GM13976 (cell line): ENCODE measurements around the gene VSIR.

ENCODE experiments used
- DNase-seq: peaks from one replicate; pipeline ENCODE4 v3.0.0; 2012; ENCODE audit warnings: low spot score
- CTCF ChIP-seq: IDR thresholded peaks from 2 replicates; pipeline ENCODE4 v1.5.1; 2012; ENCODE audit warnings: borderline replicate concordance, mild to moderate bottlenecking; ENCODE audit not compliant: insufficient read depth; ENCODE audit errors: extremely low read depth, missing control alignments, control extremely low read depth
- in situ Hi-C: fragments of 300-500 bp; cut with MboI; formaldehyde crosslinking; loops from one replicate; pipeline ENCODE4 v1.12.0; 2022; ENCODE audit warnings: low sequenced_read_pairs, mixed read lengths, inconsistent platforms; ENCODE audit not compliant: unreplicated experiment

The VSIR gene

GRCh38 chr10:71701496-71702132 lies 71.7 kb downstream of the VSIR start:
- in situ Hi-C loops = loop anchor here (10.0 kb wide), 2 partner anchors 317 to 387 kb away; partner anchors contain the start of gene SLC29A3
- no peak for DNase-seq
- no peak for TF ChIP-seq CTCF

- TF ChIP-seq CTCF = no peak
- in situ Hi-C loops = loop anchor here (10.0 kb wide), 2 partner anchors 316 to 386 kb away; partner anchors contain the start of gene SLC29A3
- DNase-seq = no peak
Observed at GRCh38 chr10:71700731-71701368, 72.5 kb downstream of the VSIR start.

GRCh38 chr10:71698737-71699136 lies 74.6 kb downstream of the VSIR start:
- TF ChIP-seq CTCF = no peak
- in situ Hi-C loops = no loop called here
- DNase-seq = no peak

- peak; percentile 73 for DNase-seq
- in situ Hi-C loops = no loop called here
- no peak for TF ChIP-seq CTCF
Observed at GRCh38 chr10:71697938-71698709, 75.2 kb downstream of the VSIR start.
